ENCODE results near the gene MINDY2.

DNA sequence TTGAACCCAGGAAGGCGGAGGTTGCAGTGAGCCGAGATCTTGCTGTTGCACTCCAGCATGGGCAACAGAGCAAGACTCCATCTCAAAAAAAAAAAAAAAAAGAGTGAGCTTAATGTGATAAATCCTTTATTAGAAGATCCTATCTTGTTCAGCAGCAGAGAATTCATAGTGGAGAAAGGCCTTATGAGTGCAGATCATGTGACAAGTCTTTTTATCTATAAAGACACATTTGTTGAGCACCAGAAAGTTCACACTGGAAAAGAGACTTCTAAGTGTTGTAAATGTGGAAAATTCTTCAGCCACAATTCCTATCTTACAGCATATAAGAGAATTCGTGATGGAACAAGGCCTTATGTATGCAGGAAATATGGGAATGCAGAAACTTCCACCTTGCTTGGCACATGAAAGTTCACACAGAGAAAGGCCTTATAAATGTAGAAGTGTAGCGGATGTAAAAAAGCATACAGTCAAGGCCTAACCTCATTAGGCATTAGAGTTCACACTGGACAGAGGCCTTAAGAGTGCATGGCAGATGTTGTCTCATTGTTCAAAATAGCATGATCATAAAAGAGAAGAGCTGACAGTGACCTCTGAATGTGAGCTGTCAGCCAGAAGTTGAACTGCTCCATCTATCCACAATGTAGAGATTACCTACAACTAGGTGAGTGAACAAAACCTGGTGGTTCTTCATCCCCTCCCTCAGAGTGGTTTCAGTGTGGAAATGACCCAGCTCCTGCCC is 38.3 kb upstream of the MINDY2 start:
- TF ChIP-seq, protein P1, sequence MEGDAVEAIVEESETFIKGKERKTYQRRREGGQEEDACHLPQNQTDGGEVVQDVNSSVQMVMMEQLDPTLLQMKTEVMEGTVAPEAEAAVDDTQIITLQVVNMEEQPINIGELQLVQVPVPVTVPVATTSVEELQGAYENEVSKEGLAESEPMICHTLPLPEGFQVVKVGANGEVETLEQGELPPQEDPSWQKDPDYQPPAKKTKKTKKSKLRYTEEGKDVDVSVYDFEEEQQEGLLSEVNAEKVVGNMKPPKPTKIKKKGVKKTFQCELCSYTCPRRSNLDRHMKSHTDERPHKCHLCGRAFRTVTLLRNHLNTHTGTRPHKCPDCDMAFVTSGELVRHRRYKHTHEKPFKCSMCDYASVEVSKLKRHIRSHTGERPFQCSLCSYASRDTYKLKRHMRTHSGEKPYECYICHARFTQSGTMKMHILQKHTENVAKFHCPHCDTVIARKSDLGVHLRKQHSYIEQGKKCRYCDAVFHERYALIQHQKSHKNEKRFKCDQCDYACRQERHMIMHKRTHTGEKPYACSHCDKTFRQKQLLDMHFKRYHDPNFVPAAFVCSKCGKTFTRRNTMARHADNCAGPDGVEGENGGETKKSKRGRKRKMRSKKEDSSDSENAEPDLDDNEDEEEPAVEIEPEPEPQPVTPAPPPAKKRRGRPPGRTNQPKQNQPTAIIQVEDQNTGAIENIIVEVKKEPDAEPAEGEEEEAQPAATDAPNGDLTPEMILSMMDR (IDR thresholded peaks at IDR 0.05; ENCODE audit: control extremely low read depth in 1 of 3, insufficient read depth in 1 of 3, low read depth in 1 of 3, low read length in 3 of 3) = no peak
- TF ChIP-seq SIRT6 (IDR thresholded peaks at IDR 0.05; ENCODE audit: low read length) (no peak), POLR2A (IDR thresholded peaks at IDR 0.05; ENCODE audit: control extremely low read depth in 1 of 2, low read depth in 2 of 2, low read length in 2 of 2) (no peak), CREB1 (IDR thresholded peaks at IDR 0.05) (no peak), EZH2 (IDR thresholded peaks at IDR 0.05; ENCODE audit: low read depth, low read length, severe bottlenecking) (no peak), HDAC6 (IDR thresholded peaks at IDR 0.05; ENCODE audit: low read depth, low read length) (no peak)

Measured in H1 (cell line).